ENCODE data around the gene ANKS4B.
"Not testable (repeated sequence)": the region's sequence is repeated elsewhere in the genome, so short reads cannot be mapped to it uniquely, and the experiment has no call there.

Gene ANKS4B

GRCh38 chr16:21222495-21223337 lies 10.8 kb upstream of the ANKS4B start:
- no peak for DNase-seq

GRCh38 chr16:21223787-21224186 lies 9.7 kb upstream of the ANKS4B start:
- DNase-seq, result no peak

- no peak for DNase-seq
Measured at GRCh38 chr16:21224800-21225199, 8.7 kb upstream of the ANKS4B start.

- no peak for DNase-seq
Measured at GRCh38 chr16:21226749-21227148, 6.8 kb upstream of the ANKS4B start.

GRCh38 chr16:21227866-21228265 lies 5.6 kb upstream of the ANKS4B start:
- no peak for DNase-seq

GRCh38 chr16:21228361-21228872 lies 5.1 kb upstream of the ANKS4B start:
- DNase-seq, result no peak

- no peak for DNase-seq
Measured at GRCh38 chr16:21233045-21233520, 416 bp upstream of the ANKS4B start.

- DNase-seq, result no peak
Measured at GRCh38 chr16:21235199-21235585, 1.7 kb downstream of the ANKS4B start.

- DNase-seq, result no peak
Measured at GRCh38 chr16:21236831-21237230, 3.3 kb downstream of the ANKS4B start.

GRCh38 chr16:21239646-21240045 lies 6.1 kb downstream of the ANKS4B start:
- no peak for DNase-seq

GRCh38 chr16:21242756-21243155 lies 9.3 kb downstream of the ANKS4B start:
- no peak for DNase-seq

- DNase-seq, result no peak
Measured at GRCh38 chr16:21244518-21245215, 11.2 kb downstream of the ANKS4B start.

- DNase-seq, result not testable (repeated sequence)
Measured at GRCh38 chr16:21248179-21248578, 14.7 kb downstream of the ANKS4B start.

GRCh38 chr16:21250072-21250923 lies 16.8 kb downstream of the ANKS4B start:
- DNase-seq, result no peak

- no peak for DNase-seq
Measured at GRCh38 chr16:21253470-21253869, 20.0 kb downstream of the ANKS4B start.

- no peak for DNase-seq
Measured at GRCh38 chr16:21256636-21257035, 23.1 kb downstream of the ANKS4B start.

- no peak for DNase-seq
Measured at GRCh38 chr16:21257284-21257683, 23.8 kb downstream of the ANKS4B start.

GRCh38 chr16:21260870-21261791 lies 27.6 kb downstream of the ANKS4B start:
- no peak for DNase-seq

- DNase-seq, result no peak
Measured at GRCh38 chr16:21262779-21263639, 29.5 kb downstream of the ANKS4B start.

- no peak for DNase-seq
Measured at GRCh38 chr16:21263640-21264570, 30.4 kb downstream of the ANKS4B start.
